ENCODE results near the gene SUPT6H. TPM values are rescaled to one million over a fixed set of nuclear protein-coding genes. Genes with fewer than 3 reads are reported as not detected.

The SUPT6H gene
- polyA plus RNA-seq, 2 of the 4 experiments (the other 2 are of a cell fraction), result 51.4 to 63.8 TPM

DNA sequence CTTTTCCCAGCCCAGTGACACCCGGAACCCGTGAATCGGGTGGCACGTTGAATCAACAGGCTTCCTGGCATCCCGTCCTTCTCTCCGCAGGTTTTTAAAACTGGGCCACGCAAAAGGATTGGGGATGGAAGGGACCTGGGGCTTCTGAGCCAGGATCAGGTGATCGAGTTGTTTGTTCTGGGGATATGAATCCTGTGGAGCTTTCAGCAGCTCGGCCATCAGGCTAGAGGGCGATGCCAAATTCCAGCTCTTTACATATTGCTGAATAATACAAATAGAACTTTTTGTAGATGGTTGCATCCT lies 473 bp downstream of the SUPT6H start:
- Histone ChIP-seq H3K4me2 (peak overlapping the region; percentile 85), H3K4me1 (peaks cover 31% of the 10 kb centered on the region), H3K4me3 (peak overlapping the region; percentile 74), H3K9me3 (no peaks in the 10 kb centered on the region), H3K27ac (peak overlapping the region; percentile 94 to 96)
- TF ChIP-seq HOXA7 (CRISPR knock-in tag; IDR thresholded peaks at IDR 0.05) (peak; percentile 59; the same call in 1 of the 2 replicates), FOSB (CRISPR knock-in tag; IDR thresholded peaks at IDR 0.05) (0 out of 2 replicates have a peak, but pooled peaks have one; percentile 24), HOXB13 (CRISPR knock-in tag; IDR thresholded peaks at IDR 0.05; ENCODE audit: low read depth) (no peak), MAZ (IDR thresholded peaks at IDR 0.05; ENCODE audit: borderline replicate concordance, low read depth, low read length) (no peak), ZC3H11A (IDR thresholded peaks at IDR 0.05) (no peak), HOXB5 (CRISPR knock-in tag; IDR thresholded peaks at IDR 0.05) (0 out of 2 replicates have a peak, but pooled peaks have one; percentile 31), ZFP36 (IDR thresholded peaks at IDR 0.05; ENCODE audit: borderline replicate concordance, partially characterized antibody) (no peak)
- TF ChIP-seq, protein P1, sequence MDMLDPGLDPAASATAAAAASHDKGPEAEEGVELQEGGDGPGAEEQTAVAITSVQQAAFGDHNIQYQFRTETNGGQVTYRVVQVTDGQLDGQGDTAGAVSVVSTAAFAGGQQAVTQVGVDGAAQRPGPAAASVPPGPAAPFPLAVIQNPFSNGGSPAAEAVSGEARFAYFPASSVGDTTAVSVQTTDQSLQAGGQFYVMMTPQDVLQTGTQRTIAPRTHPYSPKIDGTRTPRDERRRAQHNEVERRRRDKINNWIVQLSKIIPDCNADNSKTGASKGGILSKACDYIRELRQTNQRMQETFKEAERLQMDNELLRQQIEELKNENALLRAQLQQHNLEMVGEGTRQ (IDR thresholded peaks at IDR 0.05), result peak; percentile 16; the same call in 1 of the 2 replicates
- TF ChIP-seq, protein P2, sequence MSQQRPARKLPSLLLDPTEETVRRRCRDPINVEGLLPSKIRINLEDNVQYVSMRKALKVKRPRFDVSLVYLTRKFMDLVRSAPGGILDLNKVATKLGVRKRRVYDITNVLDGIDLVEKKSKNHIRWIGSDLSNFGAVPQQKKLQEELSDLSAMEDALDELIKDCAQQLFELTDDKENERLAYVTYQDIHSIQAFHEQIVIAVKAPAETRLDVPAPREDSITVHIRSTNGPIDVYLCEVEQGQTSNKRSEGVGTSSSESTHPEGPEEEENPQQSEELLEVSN (IDR thresholded peaks at IDR 0.05; ENCODE audit: borderline replicate concordance, low read depth), result no peak
- 3% methylated on average over 10 of the region's 10 CpGs for WGBS (ENCODE audit: missing lambda C conversion rate)
- ATAC-seq (peak; percentile 38; a peak in 4 of 6 replicates), DNase-seq (ENCODE audit: low read depth in 1 of 2, low spot score in 1 of 2) (no peak), FAIRE-seq (no peak)
- CTCF ChIA-PET, result interaction anchor here (1.1 to 7.1 kb wide), 9 partner anchors 9 to 141 kb away, joined by 3 to 81 read pairs (median 4); partner anchors contain the start of genes BLTP2 and PROCA1
- POLR2A ChIA-PET, result interaction anchor here (1.0 to 2.4 kb wide), 9 partner anchors 10 to 57 kb away, joined by 3 to 41 read pairs (median 9); partner anchors contain the start of genes BLTP2 and RPL23A

DNA sequence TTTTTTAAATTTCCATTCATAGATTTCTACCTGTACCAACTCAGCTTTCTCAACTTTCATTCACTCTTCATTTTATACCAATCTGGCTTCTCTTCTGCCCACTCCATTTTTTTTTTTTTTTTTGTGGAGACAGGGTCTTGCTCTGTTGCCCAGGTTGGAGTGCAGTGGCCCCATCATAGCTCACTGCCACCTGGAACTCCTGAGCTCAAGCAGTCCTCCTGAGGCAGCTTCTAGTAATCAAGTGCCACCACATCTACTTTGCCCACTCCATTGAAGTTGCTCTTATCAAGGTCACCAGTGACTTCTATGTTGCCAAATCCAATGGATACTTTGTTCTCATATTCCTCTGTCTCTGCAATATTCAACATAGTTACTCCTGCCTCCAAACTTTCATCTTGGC lies 1.7 kb downstream of the SUPT6H start:
- H3K27ac ChIP-seq, result no peak overlapping the region
- H3K4me2 ChIP-seq, result peak overlapping the region; percentile 85
- peaks cover 25% of the 10 kb centered on the region for H3K4me1 ChIP-seq
- ATAC-seq (no peak), FAIRE-seq (no peak), DNase-seq (ENCODE audit: low read depth in 1 of 2, low spot score in 1 of 2) (no peak)
- H3K4me3 ChIP-seq, result 0 out of 3 replicates have a peak overlapping the region, but pooled peaks have one; percentile 74
- no peaks in the 10 kb centered on the region for H3K9me3 ChIP-seq
- TF ChIP-seq ZC3H11A (IDR thresholded peaks at IDR 0.05) (no peak), KDM1A (IDR thresholded peaks at IDR 0.05; ENCODE audit: low read depth) (no peak), RNF2 (IDR thresholded peaks at IDR 0.05; ENCODE audit: borderline replicate concordance, low read depth) (no peak), EHMT2 (IDR thresholded peaks at IDR 0.05; ENCODE audit: low read depth) (no peak), CBX2 (IDR thresholded peaks at IDR 0.05; ENCODE audit: borderline replicate concordance, low read depth) (no peak), ESRRA (IDR thresholded peaks at IDR 0.05; ENCODE audit: borderline replicate concordance, low read length) (no peak), RCOR1 (IDR thresholded peaks at IDR 0.05; ENCODE audit: low read depth, low read length) (no peak), RARB (CRISPR knock-in tag; IDR thresholded peaks at IDR 0.05) (no peak), HDAC2 (IDR thresholded peaks at IDR 0.05) (no peak), CBX8 (IDR thresholded peaks at IDR 0.05) (no peak), EP300 (IDR thresholded peaks at IDR 0.05) (no peak), RFX5 (IDR thresholded peaks at IDR 0.05) (no peak)
- POLR2A ChIA-PET, result interaction anchor here (1.2 kb wide), 1 partner anchor 53 kb away, joined by 3 read pairs; no protein-coding TSS in a partner anchor
- CTCF ChIA-PET, result interaction anchor here (0.5 to 7.1 kb wide), 9 partner anchors 11 to 149 kb away, joined by 3 to 81 read pairs (median 3); partner anchors contain the start of gene BLTP2

DNA sequence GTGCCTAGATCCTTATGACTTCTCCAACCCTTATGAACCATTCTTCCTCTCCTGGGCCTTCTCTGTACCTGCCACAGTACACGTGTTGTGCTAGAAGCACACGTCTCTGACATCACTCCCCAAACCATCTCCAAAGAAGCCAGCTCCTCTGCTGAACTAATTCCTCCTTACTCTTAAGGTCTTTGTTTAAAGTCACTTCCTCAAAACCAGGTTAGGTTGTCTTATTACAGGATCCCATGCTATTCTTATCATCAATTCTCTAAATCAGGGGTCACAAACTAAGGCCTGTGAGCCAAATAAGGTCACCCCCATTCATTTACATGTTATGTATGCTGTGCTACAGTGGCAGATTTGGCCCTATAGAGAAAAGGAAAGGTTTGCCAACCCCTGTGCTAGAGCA lies 4.0 kb downstream of the SUPT6H start:
- ATAC-seq (no peak), FAIRE-seq (no peak), DNase-seq (ENCODE audit: low read depth in 1 of 2, low spot score in 1 of 2) (no peak)
- CTCF ChIA-PET, result interaction anchor here (0.7 to 7.1 kb wide), 4 partner anchors 10 to 98 kb away, joined by 3 to 81 read pairs (median 5); partner anchors contain the start of gene BLTP2
- H3K9me3 ChIP-seq, result no peaks in the 10 kb centered on the region
- 94% methylated on average over 2 of the region's 2 CpGs for WGBS (ENCODE audit: missing lambda C conversion rate)
- TF ChIP-seq HEYL (CRISPR knock-in tag; IDR thresholded peaks at IDR 0.05) (no peak), NPAS2 (CRISPR knock-in tag; IDR thresholded peaks at IDR 0.05; ENCODE audit: borderline replicate concordance) (no peak), SREBF2 (IDR thresholded peaks at IDR 0.05) (no peak)
- TF ChIP-seq, protein P1 (IDR thresholded peaks at IDR 0.05), result no peak
- H3K4me2 ChIP-seq, result no peak overlapping the region
- no peak overlapping the region for H3K27ac ChIP-seq
- peaks cover 16% of the 10 kb centered on the region for H3K4me1 ChIP-seq
- POLR2A ChIA-PET, result no interaction called here
- no peak overlapping the region for H3K4me3 ChIP-seq

Data from A549 (cell line).